Measurements from ENCODE around the gene ASTN2.

Gene ASTN2

DNA sequence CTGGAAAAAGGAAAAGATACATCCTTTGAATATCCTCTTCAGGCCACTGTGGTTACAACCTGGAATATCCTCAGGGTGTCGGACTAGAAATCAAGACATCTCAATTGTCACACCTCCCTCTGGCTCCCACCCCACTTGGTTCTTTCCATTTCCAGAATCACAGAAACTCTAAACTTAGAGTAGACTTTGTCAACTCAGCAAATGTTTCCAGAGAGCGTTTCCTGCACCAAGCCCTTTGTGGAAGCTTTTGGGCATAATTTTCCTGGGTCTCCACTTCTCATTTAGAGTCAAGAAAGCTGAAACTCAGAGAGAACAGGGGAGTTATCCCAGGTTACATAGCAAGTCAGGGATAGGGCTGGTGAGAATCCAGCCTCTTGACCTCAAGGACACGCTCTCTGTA lies 108.8 kb downstream of the ASTN2 start:
- TF ChIP-seq FOXP2 (optimal IDR thresholded peaks at IDR 0.05; ENCODE audit: borderline replicate concordance, extremely low read depth, extremely low read length, insufficient read depth) (no peak), SIN3A (IDR thresholded peaks at IDR 0.05; ENCODE audit: borderline replicate concordance, insufficient read depth, low read length) (no peak), TAF1 (IDR thresholded peaks at IDR 0.05; ENCODE audit: borderline replicate concordance, insufficient read depth, low read length) (no peak), POLR2AphosphoS5 (IDR thresholded peaks at IDR 0.05; ENCODE audit: low read depth, low read length) (no peak)
- TF ChIP-seq, protein P1, sequence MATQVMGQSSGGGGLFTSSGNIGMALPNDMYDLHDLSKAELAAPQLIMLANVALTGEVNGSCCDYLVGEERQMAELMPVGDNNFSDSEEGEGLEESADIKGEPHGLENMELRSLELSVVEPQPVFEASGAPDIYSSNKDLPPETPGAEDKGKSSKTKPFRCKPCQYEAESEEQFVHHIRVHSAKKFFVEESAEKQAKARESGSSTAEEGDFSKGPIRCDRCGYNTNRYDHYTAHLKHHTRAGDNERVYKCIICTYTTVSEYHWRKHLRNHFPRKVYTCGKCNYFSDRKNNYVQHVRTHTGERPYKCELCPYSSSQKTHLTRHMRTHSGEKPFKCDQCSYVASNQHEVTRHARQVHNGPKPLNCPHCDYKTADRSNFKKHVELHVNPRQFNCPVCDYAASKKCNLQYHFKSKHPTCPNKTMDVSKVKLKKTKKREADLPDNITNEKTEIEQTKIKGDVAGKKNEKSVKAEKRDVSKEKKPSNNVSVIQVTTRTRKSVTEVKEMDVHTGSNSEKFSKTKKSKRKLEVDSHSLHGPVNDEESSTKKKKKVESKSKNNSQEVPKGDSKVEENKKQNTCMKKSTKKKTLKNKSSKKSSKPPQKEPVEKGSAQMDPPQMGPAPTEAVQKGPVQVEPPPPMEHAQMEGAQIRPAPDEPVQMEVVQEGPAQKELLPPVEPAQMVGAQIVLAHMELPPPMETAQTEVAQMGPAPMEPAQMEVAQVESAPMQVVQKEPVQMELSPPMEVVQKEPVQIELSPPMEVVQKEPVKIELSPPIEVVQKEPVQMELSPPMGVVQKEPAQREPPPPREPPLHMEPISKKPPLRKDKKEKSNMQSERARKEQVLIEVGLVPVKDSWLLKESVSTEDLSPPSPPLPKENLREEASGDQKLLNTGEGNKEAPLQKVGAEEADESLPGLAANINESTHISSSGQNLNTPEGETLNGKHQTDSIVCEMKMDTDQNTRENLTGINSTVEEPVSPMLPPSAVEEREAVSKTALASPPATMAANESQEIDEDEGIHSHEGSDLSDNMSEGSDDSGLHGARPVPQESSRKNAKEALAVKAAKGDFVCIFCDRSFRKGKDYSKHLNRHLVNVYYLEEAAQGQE (IDR thresholded peaks at IDR 0.05; ENCODE audit: insufficient read depth in 1 of 2, low read depth in 2 of 2, low read length in 2 of 2) = no peak

- TF ChIP-seq POLR2AphosphoS5 (IDR thresholded peaks at IDR 0.05; ENCODE audit: low read depth, low read length) (no peak), FOXP2 (optimal IDR thresholded peaks at IDR 0.05; ENCODE audit: borderline replicate concordance, extremely low read depth, extremely low read length, insufficient read depth) (no peak), SIN3A (IDR thresholded peaks at IDR 0.05; ENCODE audit: borderline replicate concordance, insufficient read depth, low read length) (no peak), TAF1 (IDR thresholded peaks at IDR 0.05; ENCODE audit: borderline replicate concordance, insufficient read depth, low read length) (no peak)
- TF ChIP-seq, protein P1 (IDR thresholded peaks at IDR 0.05; ENCODE audit: insufficient read depth in 1 of 2, low read depth in 2 of 2, low read length in 2 of 2) = no peak
Measured at GRCh38 chr9:117305454-117305853, 109.4 kb downstream of the ASTN2 start.

GRCh38 chr9:117304549-117304948 lies 110.3 kb downstream of the ASTN2 start:
- TF ChIP-seq SIN3A (IDR thresholded peaks at IDR 0.05; ENCODE audit: borderline replicate concordance, insufficient read depth, low read length) = no peak

GRCh38 chr9:117303643-117304230 lies 111.1 kb downstream of the ASTN2 start:
- TF ChIP-seq POLR2AphosphoS5 (IDR thresholded peaks at IDR 0.05; ENCODE audit: low read depth, low read length) (no peak), SIN3A (IDR thresholded peaks at IDR 0.05; ENCODE audit: borderline replicate concordance, insufficient read depth, low read length) (no peak), FOXP2 (optimal IDR thresholded peaks at IDR 0.05; ENCODE audit: borderline replicate concordance, extremely low read depth, extremely low read length, insufficient read depth) (no peak), TAF1 (IDR thresholded peaks at IDR 0.05; ENCODE audit: borderline replicate concordance, insufficient read depth, low read length) (no peak)
- TF ChIP-seq, protein P1 (IDR thresholded peaks at IDR 0.05; ENCODE audit: insufficient read depth in 1 of 2, low read depth in 2 of 2, low read length in 2 of 2) = no peak

- TF ChIP-seq SIN3A (IDR thresholded peaks at IDR 0.05; ENCODE audit: borderline replicate concordance, insufficient read depth, low read length) (no peak), FOXP2 (optimal IDR thresholded peaks at IDR 0.05; ENCODE audit: borderline replicate concordance, extremely low read depth, extremely low read length, insufficient read depth) (no peak), POLR2AphosphoS5 (IDR thresholded peaks at IDR 0.05; ENCODE audit: low read depth, low read length) (no peak)
Measured at GRCh38 chr9:117302487-117302886, 112.4 kb downstream of the ASTN2 start.

GRCh38 chr9:117300371-117301110 lies 114.3 kb downstream of the ASTN2 start:
- TF ChIP-seq SIN3A (IDR thresholded peaks at IDR 0.05; ENCODE audit: borderline replicate concordance, insufficient read depth, low read length) (no peak), FOXP2 (optimal IDR thresholded peaks at IDR 0.05; ENCODE audit: borderline replicate concordance, extremely low read depth, extremely low read length, insufficient read depth) (no peak), TAF1 (IDR thresholded peaks at IDR 0.05; ENCODE audit: borderline replicate concordance, insufficient read depth, low read length) (no peak), POLR2AphosphoS5 (IDR thresholded peaks at IDR 0.05; ENCODE audit: low read depth, low read length) (no peak)
- TF ChIP-seq, protein P1 (IDR thresholded peaks at IDR 0.05; ENCODE audit: insufficient read depth in 1 of 2, low read depth in 2 of 2, low read length in 2 of 2) = no peak

Data from PFSK-1 (cell line).